GM21526 (cell line): ENCODE measurements around the gene GATA5.

Source experiments
- ATAC-seq: cut with Tn5 transposase; IDR thresholded peaks from one replicate; pipeline ENCODE4 v1.9.1; 2021; ENCODE audit warnings: moderate library complexity; ENCODE audit not compliant: unreplicated experiment, low FRiP score

GATA5 gene

DNA sequence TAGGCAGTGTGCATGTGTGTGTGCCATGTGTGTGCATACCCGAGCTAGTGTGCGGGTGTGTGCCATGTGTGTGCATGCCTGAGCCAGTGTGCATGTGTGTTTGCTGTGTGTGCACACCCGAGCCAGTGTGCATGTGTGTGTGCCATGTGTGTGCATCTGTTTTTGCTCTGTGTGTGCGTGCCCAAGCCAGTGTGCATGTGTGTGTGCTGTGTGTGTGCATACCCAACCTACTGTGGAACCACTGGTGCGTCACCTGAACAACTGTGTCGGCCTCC lies 54.1 kb downstream of the GATA5 start:
- no peak for ATAC-seq

DNA sequence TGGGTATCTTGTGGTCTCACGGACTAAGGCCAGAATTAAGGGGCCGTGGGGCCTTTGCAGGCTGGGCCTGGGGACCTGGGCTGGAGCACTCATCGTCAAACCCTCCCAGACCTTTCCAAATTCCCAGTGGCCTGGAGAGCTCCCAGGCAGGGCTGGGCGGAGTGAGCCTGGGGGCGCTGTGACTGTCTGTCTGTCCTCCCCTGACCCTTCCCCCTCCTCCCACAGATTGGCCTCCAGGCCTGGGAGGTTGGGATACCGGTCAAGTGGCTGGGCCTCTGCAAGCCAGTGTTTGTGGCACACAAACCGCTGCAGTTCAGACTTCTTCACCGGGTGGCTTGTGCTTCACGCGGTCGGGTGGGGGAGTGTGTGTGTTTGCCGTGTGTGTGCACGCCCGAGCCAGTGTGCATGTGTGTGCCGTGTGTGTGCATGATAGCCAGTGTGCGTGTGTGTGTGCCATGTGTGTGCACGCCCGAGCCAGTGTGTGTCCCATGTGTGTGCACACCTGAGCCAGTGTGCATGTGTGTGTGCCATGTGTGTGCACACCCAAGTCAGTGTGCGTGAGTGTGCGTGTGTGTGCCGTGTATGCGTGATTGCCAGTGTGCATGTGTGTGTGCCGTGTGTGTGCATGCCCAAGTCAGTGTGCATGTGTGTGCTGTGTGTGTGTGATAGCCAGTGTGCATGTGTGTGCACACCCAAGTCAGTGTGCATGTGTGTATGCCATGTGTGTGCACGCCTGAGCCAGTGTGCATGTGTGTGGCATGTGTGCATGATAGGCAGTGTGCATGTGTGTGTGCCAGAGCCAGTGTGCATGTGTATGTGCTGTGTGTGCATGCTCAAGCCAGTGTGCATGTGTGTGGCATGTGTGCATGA lies 54.7 kb downstream of the GATA5 start:
- ATAC-seq = no peak

- ATAC-seq = no peak
These were observed 56.0 kb downstream of the GATA5 start for GRCh38 chr20:62419759-62420158.

GRCh38 chr20:62418709-62419487 lies 56.9 kb downstream of the GATA5 start:
- no peak for ATAC-seq

DNA sequence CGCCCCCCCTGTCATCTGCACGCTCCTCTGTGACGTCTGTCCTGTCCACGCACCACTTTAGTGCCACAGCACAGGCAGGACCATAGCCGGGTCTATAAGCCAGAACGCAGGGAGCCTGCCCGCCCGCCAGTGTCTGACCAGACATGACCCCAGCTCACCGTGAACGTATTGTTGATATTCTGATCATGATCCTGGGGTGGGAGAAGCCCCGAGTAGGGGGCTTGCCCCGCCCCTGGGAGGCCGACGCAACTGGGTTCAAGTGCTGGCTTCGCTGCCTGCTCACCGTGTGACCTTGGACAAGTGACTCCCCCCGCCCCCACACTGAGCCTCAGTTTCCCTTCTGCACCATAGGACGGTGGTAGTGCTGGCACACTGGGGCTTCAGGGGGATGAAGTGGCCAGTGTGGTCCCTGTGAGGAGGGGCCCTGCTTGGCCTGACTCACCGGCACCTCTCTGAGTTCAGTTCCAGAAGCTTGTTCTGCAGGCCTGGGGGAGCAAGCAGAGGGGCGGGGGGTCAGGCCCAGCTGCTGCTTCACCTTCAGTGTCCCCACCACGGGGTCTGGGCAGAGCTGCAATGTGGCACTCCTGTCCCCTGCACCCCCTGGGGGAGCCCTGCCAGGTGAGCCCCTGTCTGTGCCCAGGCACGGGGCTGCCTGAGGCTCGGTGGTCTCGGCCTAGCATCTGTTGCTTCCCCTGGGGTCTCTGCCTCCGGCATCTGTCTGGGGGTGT lies 57.6 kb downstream of the GATA5 start:
- ATAC-seq = no peak

- ATAC-seq = no peak
These were observed 58.9 kb downstream of the GATA5 start for GRCh38 chr20:62416651-62417637.

GRCh38 chr20:62415354-62416111 lies 60.3 kb downstream of the GATA5 start:
- no peak for ATAC-seq

GRCh38 chr20:62413896-62414481 lies 61.8 kb downstream of the GATA5 start:
- no peak for ATAC-seq
